ENCODE data around the gene LTBP1. TPM values are rescaled to one million over a fixed set of nuclear protein-coding genes. Genes with fewer than 3 reads are reported as not detected.

The LTBP1 gene
- total RNA-seq, 1 donor from 2014 or later = 29.7 TPM

DNA sequence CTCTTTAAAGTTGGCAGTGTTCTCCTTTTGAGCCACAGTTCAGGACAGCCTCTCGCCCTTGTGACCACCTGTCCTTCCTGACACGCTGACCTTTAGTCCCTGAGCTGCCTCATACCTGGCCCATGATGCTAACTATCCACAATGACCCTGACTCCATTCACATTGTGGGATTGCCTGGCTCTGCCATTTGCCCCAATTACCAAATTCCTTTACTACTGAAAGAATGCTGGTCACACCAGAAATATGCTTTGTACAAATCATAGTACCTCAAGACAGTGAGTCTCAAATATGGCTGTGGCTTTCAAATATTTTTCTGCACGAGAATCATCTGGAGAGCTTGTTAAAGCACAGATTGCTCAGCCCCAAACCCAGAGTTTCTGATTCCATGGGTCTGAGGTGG lies 54.2 kb downstream of the LTBP1 start:
- H4K20me1 ChIP-seq (ENCODE audit: insufficient read depth, low read length) = no peaks in the 10 kb centered on the region
- H3K27me3 ChIP-seq (ENCODE audit: insufficient read depth, low read length) = no peaks in the 10 kb centered on the region
- TF ChIP-seq, protein P1, sequence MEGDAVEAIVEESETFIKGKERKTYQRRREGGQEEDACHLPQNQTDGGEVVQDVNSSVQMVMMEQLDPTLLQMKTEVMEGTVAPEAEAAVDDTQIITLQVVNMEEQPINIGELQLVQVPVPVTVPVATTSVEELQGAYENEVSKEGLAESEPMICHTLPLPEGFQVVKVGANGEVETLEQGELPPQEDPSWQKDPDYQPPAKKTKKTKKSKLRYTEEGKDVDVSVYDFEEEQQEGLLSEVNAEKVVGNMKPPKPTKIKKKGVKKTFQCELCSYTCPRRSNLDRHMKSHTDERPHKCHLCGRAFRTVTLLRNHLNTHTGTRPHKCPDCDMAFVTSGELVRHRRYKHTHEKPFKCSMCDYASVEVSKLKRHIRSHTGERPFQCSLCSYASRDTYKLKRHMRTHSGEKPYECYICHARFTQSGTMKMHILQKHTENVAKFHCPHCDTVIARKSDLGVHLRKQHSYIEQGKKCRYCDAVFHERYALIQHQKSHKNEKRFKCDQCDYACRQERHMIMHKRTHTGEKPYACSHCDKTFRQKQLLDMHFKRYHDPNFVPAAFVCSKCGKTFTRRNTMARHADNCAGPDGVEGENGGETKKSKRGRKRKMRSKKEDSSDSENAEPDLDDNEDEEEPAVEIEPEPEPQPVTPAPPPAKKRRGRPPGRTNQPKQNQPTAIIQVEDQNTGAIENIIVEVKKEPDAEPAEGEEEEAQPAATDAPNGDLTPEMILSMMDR (IDR thresholded peaks at IDR 0.05; ENCODE audit: insufficient read depth, low read depth, low read length) = no peak
- no peak overlapping the region for H3K27ac ChIP-seq (ENCODE audit: low read depth, low read length)
- H3K27ac Mint-ChIP-seq (ENCODE audit: unreplicated experiment) = no peak overlapping the region
- H3K4me3 Mint-ChIP-seq (ENCODE audit: unreplicated experiment) = no peak overlapping the region
- H3K9ac ChIP-seq (ENCODE audit: low read length) = no peak overlapping the region
- H3K36me3 ChIP-seq (ENCODE audit: insufficient read depth, low read length) = no peaks in the 10 kb centered on the region
- H3K9me3 Mint-ChIP-seq (ENCODE audit: unreplicated experiment) = no peaks in the 10 kb centered on the region
- H2AFZ ChIP-seq (ENCODE audit: low read depth, low read length) = no peak overlapping the region
- peaks cover 3% of the 10 kb centered on the region for H3K4me1 ChIP-seq (ENCODE audit: insufficient read depth, low read length)
- peaks cover 14% of the 10 kb centered on the region for H3K4me1 Mint-ChIP-seq (ENCODE audit: low read depth, unreplicated experiment)
- FAIRE-seq = no peak
- peaks cover 2% of the 10 kb centered on the region for H3K36me3 Mint-ChIP-seq (ENCODE audit: low read depth, unreplicated experiment)
- no peaks in the 10 kb centered on the region for H3K27me3 Mint-ChIP-seq (ENCODE audit: low read depth, unreplicated experiment)
- no peak overlapping the region for H3K4me3 ChIP-seq (ENCODE audit: insufficient read depth, low read depth, low read length)
- no peaks in the 10 kb centered on the region for H3K79me2 ChIP-seq (ENCODE audit: insufficient read depth, low read length)
- DNase-seq (ENCODE audit: low read depth) = peak; percentile 83
- H3K4me2 ChIP-seq (ENCODE audit: low read length) = no peak overlapping the region
- H3K9me3 ChIP-seq (ENCODE audit: insufficient read depth, low read depth, low read length) = no peaks in the 10 kb centered on the region

DNA sequence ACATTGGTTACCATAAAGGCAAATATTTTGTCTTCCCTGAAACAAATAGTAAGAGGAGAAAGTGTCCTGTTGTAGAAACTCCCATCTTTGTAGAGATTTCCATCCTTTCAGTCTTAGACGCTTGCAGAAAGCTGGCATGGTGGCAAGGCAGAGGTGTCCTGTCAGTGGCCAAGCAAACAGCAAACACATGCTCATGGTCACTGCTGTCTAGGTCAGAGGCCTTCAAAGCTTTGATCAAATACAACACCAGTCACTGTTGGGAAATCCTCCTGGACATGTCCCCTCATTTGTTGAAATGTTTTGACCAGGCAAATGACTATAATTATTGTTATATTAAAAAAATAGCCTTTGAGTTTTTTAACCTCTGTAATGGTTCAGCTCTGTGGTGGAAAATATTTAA lies 55.1 kb downstream of the LTBP1 start:
- Histone ChIP-seq H3K4me1 (ENCODE audit: insufficient read depth, low read length) (peaks cover 3% of the 10 kb centered on the region), H2AFZ (ENCODE audit: low read depth, low read length) (no peak overlapping the region), H3K27ac (ENCODE audit: low read depth, low read length) (no peak overlapping the region), H3K4me3 (ENCODE audit: insufficient read depth, low read depth, low read length) (no peak overlapping the region), H3K36me3 (ENCODE audit: insufficient read depth, low read length) (no peaks in the 10 kb centered on the region), H3K9me3 (ENCODE audit: insufficient read depth, low read depth, low read length) (no peaks in the 10 kb centered on the region), H3K79me2 (ENCODE audit: insufficient read depth, low read length) (no peaks in the 10 kb centered on the region), H3K4me2 (ENCODE audit: low read length) (no peak overlapping the region), H4K20me1 (ENCODE audit: insufficient read depth, low read length) (no peaks in the 10 kb centered on the region), H3K9ac (ENCODE audit: low read length) (no peak overlapping the region), H3K27me3 (ENCODE audit: insufficient read depth, low read length) (no peaks in the 10 kb centered on the region)
- no peak overlapping the region for H3K27ac Mint-ChIP-seq (ENCODE audit: unreplicated experiment)
- DNase-seq (ENCODE audit: low read depth) (no peak), FAIRE-seq (no peak)
- TF ChIP-seq, protein P1 (IDR thresholded peaks at IDR 0.05; ENCODE audit: insufficient read depth, low read depth, low read length) = no peak
- TF ChIP-seq EZH2 (IDR thresholded peaks at IDR 0.05; ENCODE audit: insufficient read depth, low read length) = no peak
- no peak overlapping the region for H3K4me3 Mint-ChIP-seq (ENCODE audit: unreplicated experiment)
- peaks cover 2% of the 10 kb centered on the region for H3K36me3 Mint-ChIP-seq (ENCODE audit: low read depth, unreplicated experiment)
- H3K9me3 Mint-ChIP-seq (ENCODE audit: unreplicated experiment) = no peaks in the 10 kb centered on the region
- H3K4me1 Mint-ChIP-seq (ENCODE audit: low read depth, unreplicated experiment) = peaks cover 14% of the 10 kb centered on the region
- no peaks in the 10 kb centered on the region for H3K27me3 Mint-ChIP-seq (ENCODE audit: low read depth, unreplicated experiment)

DNA sequence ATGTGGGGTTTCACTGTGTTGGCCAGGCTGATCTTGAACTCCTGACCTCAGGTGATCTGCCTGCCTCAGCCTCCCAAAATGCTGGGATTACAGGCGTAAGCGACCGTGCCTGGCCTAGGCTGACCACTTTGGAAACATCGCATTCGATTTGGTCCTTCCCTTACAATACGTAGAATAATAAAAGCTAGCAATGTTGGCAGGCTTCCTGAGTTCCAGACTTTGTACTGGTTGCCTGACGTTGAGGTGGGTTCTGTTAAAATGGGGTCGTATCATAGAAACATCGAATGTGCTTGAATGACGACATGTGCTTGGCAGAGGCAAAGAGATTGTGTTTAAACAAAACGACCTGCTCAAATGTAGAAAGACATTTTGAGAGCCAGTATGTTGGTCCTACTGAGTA lies 56.1 kb downstream of the LTBP1 start:
- H3K27me3 Mint-ChIP-seq (ENCODE audit: low read depth, unreplicated experiment) = no peaks in the 10 kb centered on the region
- H3K4me3 ChIP-seq (ENCODE audit: insufficient read depth, low read depth, low read length) = no peak overlapping the region
- no peaks in the 10 kb centered on the region for H3K9me3 Mint-ChIP-seq (ENCODE audit: unreplicated experiment)
- no peaks in the 10 kb centered on the region for H3K79me2 ChIP-seq (ENCODE audit: insufficient read depth, low read length)
- no peaks in the 10 kb centered on the region for H3K9me3 ChIP-seq (ENCODE audit: insufficient read depth, low read depth, low read length)
- TF ChIP-seq EZH2 (IDR thresholded peaks at IDR 0.05; ENCODE audit: insufficient read depth, low read length) = no peak
- TF ChIP-seq, protein P1 (IDR thresholded peaks at IDR 0.05; ENCODE audit: insufficient read depth, low read depth, low read length) = no peak
- H4K20me1 ChIP-seq (ENCODE audit: insufficient read depth, low read length) = no peaks in the 10 kb centered on the region
- no peak overlapping the region for H3K27ac Mint-ChIP-seq (ENCODE audit: unreplicated experiment)
- no peak overlapping the region for H3K9ac ChIP-seq (ENCODE audit: low read length)
- DNase-seq (ENCODE audit: low read depth) = no peak
- no peaks in the 10 kb centered on the region for H3K27me3 ChIP-seq (ENCODE audit: insufficient read depth, low read length)
- no peak overlapping the region for H3K4me3 Mint-ChIP-seq (ENCODE audit: unreplicated experiment)
- no peak overlapping the region for H3K27ac ChIP-seq (ENCODE audit: low read depth, low read length)
- peaks cover 14% of the 10 kb centered on the region for H3K4me1 Mint-ChIP-seq (ENCODE audit: low read depth, unreplicated experiment)
- H3K36me3 Mint-ChIP-seq (ENCODE audit: low read depth, unreplicated experiment) = peaks cover 2% of the 10 kb centered on the region
- H3K4me2 ChIP-seq (ENCODE audit: low read length) = no peak overlapping the region
- H3K36me3 ChIP-seq (ENCODE audit: insufficient read depth, low read length) = no peaks in the 10 kb centered on the region
- no peak overlapping the region for H2AFZ ChIP-seq (ENCODE audit: low read depth, low read length)
- H3K4me1 ChIP-seq (ENCODE audit: insufficient read depth, low read length) = peaks cover 3% of the 10 kb centered on the region
- FAIRE-seq = no peak

Data from astrocyte (in vitro differentiated cells and primary cell).